Mammary epithelial cell (primary cell): ENCODE results near the gene F2RL3.

Experiments used
- EZH2 ChIP-seq: IDR thresholded peaks from 2 replicates; pipeline ENCODE4 v1.6.1; 2012; ENCODE audit warnings: low read length, inconsistent platforms, borderline replicate concordance
- TF ChIP-seq, protein P1 (sequence below), 2 donors: IDR thresholded peaks in 1 of 2; conservative IDR thresholded peaks in 1 of 2; 2 replicates each; pipeline ENCODE4 v1.5.1; 2011 to 2012; ENCODE audit warnings: inconsistent platforms in 2 of 2, low read length in 2 of 2, mild to moderate bottlenecking in 2 of 2, control low read depth in 1 of 2, low read depth in 1 of 2; ENCODE audit not compliant: insufficient read depth in 1 of 2; ENCODE audit errors: extremely low read depth in 1 of 2

GRCh38 chr19:16895467-16896145, 6.8 kb downstream of the F2RL3 start:
- TF ChIP-seq, protein P1, sequence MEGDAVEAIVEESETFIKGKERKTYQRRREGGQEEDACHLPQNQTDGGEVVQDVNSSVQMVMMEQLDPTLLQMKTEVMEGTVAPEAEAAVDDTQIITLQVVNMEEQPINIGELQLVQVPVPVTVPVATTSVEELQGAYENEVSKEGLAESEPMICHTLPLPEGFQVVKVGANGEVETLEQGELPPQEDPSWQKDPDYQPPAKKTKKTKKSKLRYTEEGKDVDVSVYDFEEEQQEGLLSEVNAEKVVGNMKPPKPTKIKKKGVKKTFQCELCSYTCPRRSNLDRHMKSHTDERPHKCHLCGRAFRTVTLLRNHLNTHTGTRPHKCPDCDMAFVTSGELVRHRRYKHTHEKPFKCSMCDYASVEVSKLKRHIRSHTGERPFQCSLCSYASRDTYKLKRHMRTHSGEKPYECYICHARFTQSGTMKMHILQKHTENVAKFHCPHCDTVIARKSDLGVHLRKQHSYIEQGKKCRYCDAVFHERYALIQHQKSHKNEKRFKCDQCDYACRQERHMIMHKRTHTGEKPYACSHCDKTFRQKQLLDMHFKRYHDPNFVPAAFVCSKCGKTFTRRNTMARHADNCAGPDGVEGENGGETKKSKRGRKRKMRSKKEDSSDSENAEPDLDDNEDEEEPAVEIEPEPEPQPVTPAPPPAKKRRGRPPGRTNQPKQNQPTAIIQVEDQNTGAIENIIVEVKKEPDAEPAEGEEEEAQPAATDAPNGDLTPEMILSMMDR (conservative IDR thresholded peaks at IDR 0.05 in 1 of 2, IDR thresholded peaks at IDR 0.05 in 1 of 2; ENCODE audit: extremely low read depth in 1 of 2, insufficient read depth in 1 of 2, low read depth in 1 of 2, low read length in 2 of 2) = no peak
- TF ChIP-seq EZH2 = no peak
